ENCODE data around the gene ZSWIM4. TPM values are rescaled to one million over a fixed set of nuclear protein-coding genes. Genes with fewer than 3 reads are reported as not detected.
A peak's percentile ranks its signal among the peaks of the same experiment; 100 is the strongest.

Gene ZSWIM4
- total RNA-seq, 2 experiments from 2014 or later, result 5.0 to 10.8 TPM

DNA sequence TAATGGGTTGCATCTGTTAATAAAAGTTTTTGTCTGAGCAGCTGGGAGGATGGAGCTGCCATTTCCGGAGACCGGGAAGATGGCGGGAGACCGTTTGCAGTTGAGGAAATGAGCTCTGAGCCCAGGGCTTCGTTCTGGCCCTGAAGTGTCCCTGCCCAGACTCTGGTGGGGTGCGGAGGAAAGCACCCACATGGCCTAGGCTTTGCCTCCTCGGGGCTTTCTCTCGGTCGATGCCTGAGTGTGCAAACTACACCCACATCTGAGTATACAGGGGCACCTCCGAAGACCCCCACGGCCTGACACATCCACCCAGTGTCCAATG lies 66.1 kb downstream of the ZSWIM4 start:
- no peak overlapping the region for H3K4me3 ChIP-seq (ENCODE audit: low read depth, low read length, poor library complexity, severe bottlenecking)
- H3K79me2 ChIP-seq (ENCODE audit: insufficient read depth, low read depth, low read length), result no peaks in the 10 kb centered on the region
- H3K27ac ChIP-seq (ENCODE audit: low read depth, low read length, poor library complexity, severe bottlenecking), result no peak overlapping the region
- H3K4me2 ChIP-seq (ENCODE audit: low read length), result peak overlapping the region; percentile 81
- TF ChIP-seq, protein P1, sequence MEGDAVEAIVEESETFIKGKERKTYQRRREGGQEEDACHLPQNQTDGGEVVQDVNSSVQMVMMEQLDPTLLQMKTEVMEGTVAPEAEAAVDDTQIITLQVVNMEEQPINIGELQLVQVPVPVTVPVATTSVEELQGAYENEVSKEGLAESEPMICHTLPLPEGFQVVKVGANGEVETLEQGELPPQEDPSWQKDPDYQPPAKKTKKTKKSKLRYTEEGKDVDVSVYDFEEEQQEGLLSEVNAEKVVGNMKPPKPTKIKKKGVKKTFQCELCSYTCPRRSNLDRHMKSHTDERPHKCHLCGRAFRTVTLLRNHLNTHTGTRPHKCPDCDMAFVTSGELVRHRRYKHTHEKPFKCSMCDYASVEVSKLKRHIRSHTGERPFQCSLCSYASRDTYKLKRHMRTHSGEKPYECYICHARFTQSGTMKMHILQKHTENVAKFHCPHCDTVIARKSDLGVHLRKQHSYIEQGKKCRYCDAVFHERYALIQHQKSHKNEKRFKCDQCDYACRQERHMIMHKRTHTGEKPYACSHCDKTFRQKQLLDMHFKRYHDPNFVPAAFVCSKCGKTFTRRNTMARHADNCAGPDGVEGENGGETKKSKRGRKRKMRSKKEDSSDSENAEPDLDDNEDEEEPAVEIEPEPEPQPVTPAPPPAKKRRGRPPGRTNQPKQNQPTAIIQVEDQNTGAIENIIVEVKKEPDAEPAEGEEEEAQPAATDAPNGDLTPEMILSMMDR (conservative IDR thresholded peaks at IDR 0.05; ENCODE audit: low read length), result no peak
- no peak for TF ChIP-seq EZH2phosphoT487 (IDR thresholded peaks at IDR 0.05; ENCODE audit: borderline replicate concordance, low read depth, low read length)
- DNase-seq (ENCODE audit: low spot score), result no peak
- BruUV-seq (replicated peaks), result no TSS peak
- no peaks in the 10 kb centered on the region for H3K9me2 ChIP-seq (ENCODE audit: insufficient read depth, low read length)
- POLR2A ChIA-PET, result interaction anchor here (1.8 kb wide), 1 partner anchor 9 kb away, joined by 7 read pairs; no protein-coding TSS in a partner anchor
- H2AFZ ChIP-seq (ENCODE audit: low read length), result peak overlapping the region; percentile 76; the same call in 1 of the 2 replicates
- no peaks in the 10 kb centered on the region for H3K36me3 ChIP-seq (ENCODE audit: insufficient read depth, low read length)
- no peaks in the 10 kb centered on the region for H3K9me3 ChIP-seq (ENCODE audit: low read length)
- no peaks in the 10 kb centered on the region for H4K20me1 ChIP-seq (ENCODE audit: insufficient read depth, low read length)
- H3K4me1 ChIP-seq (ENCODE audit: insufficient read depth, low read length, poor library complexity, severe bottlenecking), result peaks cover 13% of the 10 kb centered on the region
- CTCF ChIA-PET (ENCODE audit: unreplicated experiment), result no interaction called here
- intact Hi-C loops (cut with micrococcal nuclease; ENCODE audit: unreplicated experiment), result loop anchor here (5.0 kb wide), 1 partner anchor 584 kb away; no protein-coding TSS in a partner anchor

DNA sequence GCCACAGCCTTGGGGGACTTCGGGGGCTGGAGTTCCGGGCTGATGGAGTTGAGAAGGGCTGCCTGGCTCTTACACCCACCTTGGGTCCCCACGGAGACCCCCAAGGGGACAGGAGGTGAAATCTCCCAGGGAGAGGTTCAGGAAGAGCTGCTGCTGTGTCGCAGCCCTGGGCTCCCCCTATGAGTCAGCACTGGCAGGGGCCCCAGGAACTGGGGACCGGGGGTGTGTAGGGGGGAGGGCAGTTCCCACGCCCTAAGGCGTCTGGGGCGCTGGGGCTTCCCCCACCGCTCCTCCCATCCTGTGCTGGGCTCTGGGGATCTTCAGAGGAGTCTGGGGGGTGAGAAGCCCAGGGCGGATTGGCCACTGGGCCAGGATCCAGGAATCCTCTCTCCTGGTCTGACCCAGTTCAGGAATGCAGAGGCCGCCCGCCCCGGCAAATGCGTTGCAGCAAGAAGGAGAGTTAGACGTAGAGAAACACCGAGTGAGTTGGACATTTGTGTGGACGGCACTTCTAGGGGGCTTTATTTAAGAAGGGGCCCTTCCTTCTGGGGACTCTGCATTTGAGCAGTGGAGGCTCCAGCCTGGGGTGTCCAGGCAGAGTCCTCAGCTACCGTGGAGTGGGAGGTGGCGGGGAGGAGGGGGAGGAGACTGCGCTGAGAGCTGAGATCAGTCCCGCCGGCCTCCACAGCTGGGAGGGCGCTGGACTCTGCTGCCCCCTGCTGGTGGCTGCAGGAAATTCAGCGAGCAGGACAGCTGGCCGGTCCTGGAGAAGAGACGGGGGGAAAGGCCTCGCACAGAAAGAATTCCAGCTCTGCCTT lies 66.7 kb downstream of the ZSWIM4 start:
- peak; percentile 76 for DNase-seq (ENCODE audit: low spot score)
- Histone ChIP-seq H3K4me1 (ENCODE audit: insufficient read depth, low read length, poor library complexity, severe bottlenecking) (peaks cover 13% of the 10 kb centered on the region), H3K4me3 (ENCODE audit: low read depth, low read length, poor library complexity, severe bottlenecking) (peak overlapping the region; percentile 56), H3K9me2 (ENCODE audit: insufficient read depth, low read length) (no peaks in the 10 kb centered on the region), H3K36me3 (ENCODE audit: insufficient read depth, low read length) (no peaks in the 10 kb centered on the region), H3K27ac (ENCODE audit: low read depth, low read length, poor library complexity, severe bottlenecking) (no peak overlapping the region), H4K20me1 (ENCODE audit: insufficient read depth, low read length) (no peaks in the 10 kb centered on the region), H3K9me3 (ENCODE audit: low read length) (no peaks in the 10 kb centered on the region), H3K79me2 (ENCODE audit: insufficient read depth, low read depth, low read length) (no peaks in the 10 kb centered on the region), H2AFZ (ENCODE audit: low read length) (peak overlapping the region; percentile 76), H3K4me2 (ENCODE audit: low read length) (peak overlapping the region; percentile 81)
- CTCF ChIA-PET (ENCODE audit: unreplicated experiment), result interaction anchor here (0.6 to 1.1 kb wide), 3 partner anchors 78 to 264 kb away, joined by 3 to 4 read pairs (median 3); no protein-coding TSS in a partner anchor
- no peak for TF ChIP-seq EZH2phosphoT487 (IDR thresholded peaks at IDR 0.05; ENCODE audit: borderline replicate concordance, low read depth, low read length)
- TF ChIP-seq, protein P1 (conservative IDR thresholded peaks at IDR 0.05; ENCODE audit: low read length), result peak; percentile 86
- BruUV-seq (replicated peaks), result no TSS peak
- intact Hi-C loops (cut with micrococcal nuclease; ENCODE audit: unreplicated experiment), result loop anchor here (1.0 to 5.0 kb wide), 3 partner anchors 77 to 585 kb away; no protein-coding TSS in a partner anchor
- POLR2A ChIA-PET, result interaction anchor here (0.6 to 1.8 kb wide), 4 partner anchors 9 to 136 kb away, joined by 3 to 7 read pairs (median 4); no protein-coding TSS in a partner anchor
